ENCODE results near the gene NEK6.

- TF ChIP-seq POLR2AphosphoS5 (IDR thresholded peaks at IDR 0.05), result no peak
- no peak for TF ChIP-seq CTCF (IDR thresholded peaks at IDR 0.05)
Measured at GRCh38 chr9:124213396-124213795, 44.4 kb upstream of the NEK6 start.

Measured in upper lobe of left lung (tissue), 4 donors.